A673 (cell line): ENCODE data around the gene MICAL3.

Experiments
- CTCF ChIP-seq: fragments of 300-800, 200-600 bp; sonication (generic); conservative IDR thresholded peaks from 2 replicates; pipeline ENCODE4 v1.5.1; 2017; ENCODE audit warnings: low read depth, mild to moderate bottlenecking, antibody characterized with exemption, low read length, moderate library complexity, mixed read lengths
- EZH2 ChIP-seq: fragments of 200-600 bp; sonication (generic); IDR thresholded peaks from 2 replicates; pipeline ENCODE4 v1.6.1; 2017; ENCODE audit warnings: borderline replicate concordance, low read depth, mild to moderate bottlenecking, mixed read lengths, antibody characterized with exemption, low read length; ENCODE audit not compliant: poor library complexity, severe bottlenecking

- no peak for TF ChIP-seq CTCF
- no peak for TF ChIP-seq EZH2
These were observed 93.7 kb downstream of the MICAL3 start for GRCh38 chr22:17930455-17931313.
